ENCODE measurements around the gene DNAH2. TPM values are rescaled to one million over a fixed set of nuclear protein-coding genes. Genes with fewer than 3 reads are reported as not detected.

The DNAH2 gene
- total and polyA plus RNA-seq, 2 of the 13 experiments (the other 11 are each of a cell fraction or from before 2014, with no cell fraction given), result not detected

DNA sequence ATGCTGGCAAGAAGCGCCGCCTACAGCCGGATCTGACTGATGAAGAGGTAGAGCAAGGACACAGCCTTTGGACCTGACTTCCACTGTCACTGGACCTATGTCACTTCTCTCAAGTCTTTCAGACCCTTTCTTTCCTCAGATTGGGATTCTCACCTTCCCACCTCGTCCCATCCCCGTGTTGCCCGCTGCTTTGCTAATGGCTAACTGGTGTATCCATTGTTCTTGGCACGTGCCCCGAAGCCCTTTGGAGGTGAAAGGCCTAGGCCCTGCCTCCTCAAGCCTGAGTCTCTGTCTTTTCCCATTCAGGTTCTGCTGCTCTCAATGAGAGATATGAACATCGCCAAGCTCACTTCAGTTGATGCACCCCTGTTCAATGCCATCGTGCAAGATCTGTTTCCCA is 63.2 kb downstream of the DNAH2 start (continued):
- TF ChIP-seq AHDC1 (CRISPR knock-in tag; IDR thresholded peaks at IDR 0.05; ENCODE audit: borderline replicate concordance) (no peak), ZNF746 (CRISPR knock-in tag; IDR thresholded peaks at IDR 0.05) (no peak), ZNF513 (CRISPR knock-in tag; conservative IDR thresholded peaks at IDR 0.05) (no peak), SOX5 (CRISPR knock-in tag; IDR thresholded peaks at IDR 0.05; ENCODE audit: borderline replicate concordance) (no peak), SALL1 (CRISPR knock-in tag; IDR thresholded peaks at IDR 0.05) (no peak), SP1 (IDR thresholded peaks at IDR 0.05) (no peak), SP1 (CRISPR knock-in tag; IDR thresholded peaks at IDR 0.05) (no peak)
- TF ChIP-seq, protein P1, sequence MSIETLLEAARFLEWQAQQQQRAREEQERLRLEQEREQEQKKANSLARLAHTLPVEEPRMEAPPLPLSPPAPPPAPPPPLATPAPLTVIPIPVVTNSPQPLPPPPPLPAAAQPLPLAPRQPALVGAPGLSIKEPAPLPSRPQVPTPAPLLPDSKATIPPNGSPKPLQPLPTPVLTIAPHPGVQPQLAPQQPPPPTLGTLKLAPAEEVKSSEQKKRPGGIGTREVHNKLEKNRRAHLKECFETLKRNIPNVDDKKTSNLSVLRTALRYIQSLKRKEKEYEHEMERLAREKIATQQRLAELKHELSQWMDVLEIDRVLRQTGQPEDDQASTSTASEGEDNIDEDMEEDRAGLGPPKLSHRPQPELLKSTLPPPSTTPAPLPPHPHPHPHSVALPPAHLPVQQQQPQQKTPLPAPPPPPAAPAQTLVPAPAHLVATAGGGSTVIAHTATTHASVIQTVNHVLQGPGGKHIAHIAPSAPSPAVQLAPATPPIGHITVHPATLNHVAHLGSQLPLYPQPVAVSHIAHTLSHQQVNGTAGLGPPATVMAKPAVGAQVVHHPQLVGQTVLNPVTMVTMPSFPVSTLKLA (IDR thresholded peaks at IDR 0.05), result no peak
